Ectodermal cell (in vitro differentiated cells): ENCODE measurements around the gene RAD9A.

ENCODE experiments used
- H3K27ac ChIP-seq: 2 replicates; pipeline ENCODE4 v1.7.0; 2013; ENCODE audit warnings: mild to moderate bottlenecking, low read depth, low read length; ENCODE audit not compliant: insufficient read depth, poor library complexity, severe bottlenecking
- H3K27me3 ChIP-seq: 2 replicates; pipeline ENCODE4 v1.7.0; 2013; ENCODE audit warnings: mild to moderate bottlenecking, low read length; ENCODE audit not compliant: insufficient read depth, control insufficient read depth, poor library complexity, severe bottlenecking
- H3K36me3 ChIP-seq: one replicate; pipeline ENCODE4 v1.7.0; 2013; ENCODE audit warnings: low read length; ENCODE audit not compliant: control insufficient read depth, insufficient read depth
- H3K4me1 ChIP-seq: one replicate; pipeline ENCODE4 v1.7.0; 2013; ENCODE audit warnings: low read length; ENCODE audit not compliant: control insufficient read depth, insufficient read depth
- H3K4me3 ChIP-seq: 2 replicates; pipeline ENCODE4 v1.7.0; 2013; ENCODE audit warnings: low read depth, low read length, control low read depth; ENCODE audit not compliant: insufficient read depth
- H3K9me3 ChIP-seq: 2 replicates; pipeline ENCODE4 v1.7.0; 2013; ENCODE audit warnings: mild to moderate bottlenecking, low read length, moderate library complexity; ENCODE audit not compliant: control insufficient read depth
- WGBS, 2 experiments: methylation state at CpG; one replicate each; pipeline ENCODE4 v1.1.7; 2013; ENCODE audit warnings: missing lambda C conversion rate in 2 of 2; 5-methylcytosine and 5-hydroxymethylcytosine counted together

Gene RAD9A

GRCh38 chr11:67429038-67429668 lies 37.4 kb downstream of the RAD9A start:
- peaks cover 7% of the 10 kb centered on the region for H3K4me1 ChIP-seq
- no peaks in the 10 kb centered on the region for H3K9me3 ChIP-seq
- peaks cover 4% of the 10 kb centered on the region for H3K36me3 ChIP-seq
- H3K27me3 ChIP-seq: no peaks in the 10 kb centered on the region
- H3K27ac ChIP-seq: no peak overlapping the region
- peak overlapping the region; percentile 66 for H3K4me3 ChIP-seq
- 66% methylated on average over 12 of the region's 12 CpGs for WGBS, 2 experiments

GRCh38 chr11:67429722-67430121 lies 37.9 kb downstream of the RAD9A start:
- H3K9me3 ChIP-seq: no peaks in the 10 kb centered on the region
- 93 to 96% methylated on average over 11 of the region's 11 CpGs for whole genome bisulfite sequencing, 2 experiments
- H3K27ac ChIP-seq: no peak overlapping the region
- H3K27me3 ChIP-seq: no peaks in the 10 kb centered on the region
- no peak overlapping the region for H3K4me3 ChIP-seq
- peaks cover 7% of the 10 kb centered on the region for H3K4me1 ChIP-seq
- H3K36me3 ChIP-seq: peaks cover 4% of the 10 kb centered on the region

- H3K4me1 ChIP-seq: peaks cover 7% of the 10 kb centered on the region
- H3K36me3 ChIP-seq: peaks cover 4% of the 10 kb centered on the region
- H3K9me3 ChIP-seq: no peaks in the 10 kb centered on the region
- no peaks in the 10 kb centered on the region for H3K27me3 ChIP-seq
- no peak overlapping the region for H3K4me3 ChIP-seq
- no peak overlapping the region for H3K27ac ChIP-seq
- WGBS, 2 experiments: 94 to 95% methylated on average over 24 of the region's 24 CpGs
Measured at GRCh38 chr11:67431346-67432249, 39.8 kb downstream of the RAD9A start.

GRCh38 chr11:67432655-67433349 lies 41.0 kb downstream of the RAD9A start:
- no peaks in the 10 kb centered on the region for H3K9me3 ChIP-seq
- no peak overlapping the region for H3K4me3 ChIP-seq
- no peaks in the 10 kb centered on the region for H3K27me3 ChIP-seq
- no peak overlapping the region for H3K27ac ChIP-seq
- peaks cover 4% of the 10 kb centered on the region for H3K36me3 ChIP-seq
- H3K4me1 ChIP-seq: peaks cover 7% of the 10 kb centered on the region
- WGBS, 2 experiments: 95% methylated on average over 22 of the region's 22 CpGs

GRCh38 chr11:67433536-67434394 lies 42.0 kb downstream of the RAD9A start:
- Histone ChIP-seq H3K4me3 (no peak overlapping the region), H3K27ac (no peak overlapping the region), H3K9me3 (no peaks in the 10 kb centered on the region), H3K27me3 (no peaks in the 10 kb centered on the region), H3K36me3 (peaks cover 4% of the 10 kb centered on the region), H3K4me1 (peaks cover 7% of the 10 kb centered on the region)
- 95% methylated on average over 22 of the region's 22 CpGs for WGBS, 2 experiments

GRCh38 chr11:67434395-67434881 lies 42.7 kb downstream of the RAD9A start:
- WGBS, 2 experiments: 92 to 94% methylated on average over 23 of the region's 23 CpGs
- H3K27ac ChIP-seq: no peak overlapping the region
- no peak overlapping the region for H3K4me3 ChIP-seq
- H3K9me3 ChIP-seq: no peaks in the 10 kb centered on the region
- no peaks in the 10 kb centered on the region for H3K27me3 ChIP-seq
- H3K4me1 ChIP-seq: peaks cover under 1% of the 10 kb centered on the region
- peaks cover 4% of the 10 kb centered on the region for H3K36me3 ChIP-seq

GRCh38 chr11:67435031-67435726 lies 43.4 kb downstream of the RAD9A start:
- H3K9me3 ChIP-seq: no peaks in the 10 kb centered on the region
- H3K4me3 ChIP-seq: no peak overlapping the region
- H3K4me1 ChIP-seq: no peaks in the 10 kb centered on the region
- no peaks in the 10 kb centered on the region for H3K27me3 ChIP-seq
- peaks cover 4% of the 10 kb centered on the region for H3K36me3 ChIP-seq
- WGBS, 2 experiments: 90 to 94% methylated on average over 26 of the region's 26 CpGs
- no peak overlapping the region for H3K27ac ChIP-seq

- peaks cover 4% of the 10 kb centered on the region for H3K36me3 ChIP-seq
Measured at GRCh38 chr11:67435727-67436458, 44.1 kb downstream of the RAD9A start.

More at GRCh38 chr11:67435727-67436458, 44.1 kb downstream of the RAD9A start:
- Histone ChIP-seq H3K27me3 (no peaks in the 10 kb centered on the region), H3K27ac (no peak overlapping the region), H3K4me3 (no peak overlapping the region), H3K9me3 (no peaks in the 10 kb centered on the region), H3K4me1 (no peaks in the 10 kb centered on the region)
- WGBS, 2 experiments: 91 to 93% methylated on average over 38 of the region's 38 CpGs
